Erythroblast (primary cell): ENCODE results near the gene EDNRB.
"Not testable (repeated sequence)": the region's sequence is repeated elsewhere in the genome, so short reads cannot be mapped to it uniquely, and the experiment has no call there.

Experiments
- GATA1 ChIP-seq: IDR thresholded peaks from 2 replicates; pipeline ENCODE4 v1.6.1; 2011; ENCODE audit warnings: low read depth, mild to moderate bottlenecking, control low read depth, low read length, moderate library complexity
- POLR2A ChIP-seq: IDR thresholded peaks from 2 replicates; pipeline ENCODE4 v1.6.1; 2011; ENCODE audit warnings: mild to moderate bottlenecking, low read length

- not testable (repeated sequence) for TF ChIP-seq POLR2A, GATA1
Measured at GRCh38 chr13:77848050-77848449, 70.6 kb downstream of the EDNRB start.
